ENCODE results near the gene SETD6. TPM values are rescaled to one million over a fixed set of nuclear protein-coding genes. Genes with fewer than 3 reads are reported as not detected.

Gene SETD6
- total and polyA plus RNA-seq, 2 donors (not counting 1 experiment from before 2014, with no cell fraction given), result 7.2 to 7.9 TPM

DNA sequence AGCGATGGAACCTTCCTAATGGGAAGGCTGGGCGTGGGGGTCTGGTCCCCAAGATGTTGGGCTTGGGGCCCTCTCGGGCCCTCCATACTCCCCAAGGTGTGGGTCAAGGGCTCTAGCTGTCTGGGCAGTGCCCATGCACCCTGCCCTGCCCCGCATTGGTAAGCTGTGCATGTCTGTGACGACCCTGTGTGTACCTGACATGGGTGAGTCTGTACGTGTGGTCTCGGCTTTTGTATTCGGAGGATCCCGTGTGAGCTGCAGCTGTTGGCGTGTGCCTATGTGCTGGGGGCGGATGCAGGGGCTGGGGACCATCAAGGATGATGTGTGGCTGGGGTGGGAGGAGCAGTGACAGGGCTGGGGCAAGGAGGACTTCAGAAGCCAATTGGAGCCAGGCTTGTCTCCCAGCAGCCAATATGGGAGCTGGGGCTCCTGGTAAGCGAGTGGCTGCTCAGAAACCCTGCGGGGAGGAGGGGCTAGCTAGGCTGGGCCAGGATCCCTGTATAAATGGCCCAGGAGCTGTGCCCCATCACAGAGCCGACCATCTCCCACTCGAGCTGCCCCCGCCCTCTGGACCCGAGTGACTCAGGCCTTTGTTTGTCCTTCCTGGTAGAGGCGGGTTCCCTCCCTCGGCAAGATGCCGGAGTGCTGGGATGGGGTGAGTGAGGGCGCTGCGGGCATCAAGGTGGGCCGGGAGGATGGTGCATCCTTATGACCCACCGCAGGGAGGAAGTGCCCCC lies 15.5 kb upstream of the SETD6 start, which contains the start of gene NDRG4:
TSS of gene NDRG4 (plus strand) at position 529 of the 737 bp plus-strand sequence. CDS start at position 635, 106 bp downstream.
- H3K27ac ChIP-seq (ENCODE audit: insufficient read depth, low read length), result no peak within 1 kb of the TSS
- H3K4me2 ChIP-seq (ENCODE audit: extremely low read depth, insufficient read depth, low read length), result peak within 1 kb of the TSS; percentile 80
- peak; percentile 80 to 93 for DNase-seq (ENCODE audit: low read depth in 2 of 2)
- peak within 1 kb of the TSS; percentile 21 to 58 (median 44) for H3K4me3 ChIP-seq (replicated peaks in 1 of 4; ENCODE audit: control extremely low read depth in 1 of 4, insufficient read depth in 1 of 4, low read depth in 3 of 4, low read length in 4 of 4)
- peaks cover 8% of the 10 kb centered on the region for H3K4me1 ChIP-seq (ENCODE audit: control insufficient read depth, extremely low read depth, insufficient read depth, low read length)
- peak within 1 kb of the TSS; percentile 30 for H2AFZ ChIP-seq (ENCODE audit: low read length)
- H3K9ac ChIP-seq (ENCODE audit: insufficient read depth, low read length), result peak within 1 kb of the TSS; percentile 16
- H3K79me2 ChIP-seq (ENCODE audit: control insufficient read depth, insufficient read depth, low read length), result no peaks in the 10 kb centered on the region
- no peaks in the 10 kb centered on the region for H4K20me1 ChIP-seq (ENCODE audit: control insufficient read depth, extremely low read depth, insufficient read depth, low read length)
- TF ChIP-seq EZH2 (IDR thresholded peaks at IDR 0.05; ENCODE audit: low read length, missing control alignments) (no peak), CTCF (conservative IDR thresholded peaks at IDR 0.05 in 1 of 2, IDR thresholded peaks at IDR 0.05 in 1 of 2; ENCODE audit: low read depth in 1 of 2, low read length in 2 of 2) (no peak)
- peaks cover 7% of the 10 kb centered on the region for H3K27me3 ChIP-seq (ENCODE audit: control insufficient read depth, insufficient read depth, low read length)
- H3K9me3 ChIP-seq (ENCODE audit: control insufficient read depth, insufficient read depth, low read depth, low read length), result no peaks in the 10 kb centered on the region
- H3K36me3 ChIP-seq (ENCODE audit: control insufficient read depth, insufficient read depth, low read length), result no peaks in the 10 kb centered on the region

DNA sequence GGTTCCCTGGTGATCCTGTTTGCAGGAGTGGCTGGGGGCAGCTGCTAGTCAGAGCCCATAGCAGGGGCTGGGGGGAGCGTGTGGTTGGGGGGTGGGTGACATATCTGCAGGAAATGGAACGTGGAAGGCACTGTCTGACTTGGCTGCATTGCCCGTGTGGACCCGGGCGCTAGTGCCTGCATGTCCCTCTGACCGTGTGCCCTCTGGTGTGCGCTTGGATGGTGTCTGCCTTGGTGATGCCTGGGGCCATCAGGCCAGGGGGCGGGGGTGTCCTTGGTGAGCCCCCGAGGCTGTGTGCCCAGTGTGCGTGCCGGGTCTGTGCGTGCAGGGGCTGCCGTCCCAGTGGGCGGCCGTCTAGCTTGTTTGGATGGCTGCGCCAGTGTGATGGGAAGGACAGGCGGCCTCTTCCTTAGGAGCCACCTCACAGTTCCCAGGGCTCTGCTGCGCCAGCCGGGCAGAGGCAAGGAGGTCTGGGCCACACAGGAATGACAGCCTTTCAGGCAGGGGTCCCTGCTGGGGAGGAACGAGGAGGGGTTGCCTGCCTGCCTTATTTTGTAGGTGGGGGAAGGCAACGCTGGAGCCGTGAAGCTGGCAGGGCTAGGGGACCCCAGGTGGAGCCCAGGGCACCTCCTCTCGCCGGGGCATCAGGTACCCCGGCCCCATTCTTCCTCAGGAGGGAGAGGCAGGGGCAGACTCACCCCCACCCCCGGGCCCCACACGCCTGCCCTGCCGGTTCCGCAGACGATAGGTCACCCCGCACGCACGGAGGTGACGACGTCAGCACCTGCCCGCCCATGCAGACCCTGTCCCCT lies 14.7 kb upstream of the SETD6 start:
- Histone ChIP-seq H3K27ac (ENCODE audit: insufficient read depth, low read length) (no peak overlapping the region), H3K9ac (ENCODE audit: insufficient read depth, low read length) (peak overlapping the region; percentile 16), H3K9me3 (ENCODE audit: control insufficient read depth, insufficient read depth, low read depth, low read length) (no peaks in the 10 kb centered on the region), H3K36me3 (ENCODE audit: control insufficient read depth, insufficient read depth, low read length) (no peaks in the 10 kb centered on the region), H3K4me3 (replicated peaks in 1 of 4; ENCODE audit: control extremely low read depth in 1 of 4, insufficient read depth in 1 of 4, low read depth in 3 of 4, low read length in 4 of 4) (peak overlapping the region; percentile 21 to 58 (median 44)), H4K20me1 (ENCODE audit: control insufficient read depth, extremely low read depth, insufficient read depth, low read length) (no peaks in the 10 kb centered on the region), H3K79me2 (ENCODE audit: control insufficient read depth, insufficient read depth, low read length) (no peaks in the 10 kb centered on the region), H2AFZ (ENCODE audit: low read length) (peak overlapping the region; percentile 11), H3K4me2 (ENCODE audit: extremely low read depth, insufficient read depth, low read length) (peak overlapping the region; percentile 80), H3K27me3 (ENCODE audit: control insufficient read depth, insufficient read depth, low read length) (peaks cover 7% of the 10 kb centered on the region), H3K4me1 (ENCODE audit: control insufficient read depth, extremely low read depth, insufficient read depth, low read length) (peaks cover 2% of the 10 kb centered on the region)
- no peak for DNase-seq (ENCODE audit: low read depth in 2 of 2)
- no peak for TF ChIP-seq EZH2 (IDR thresholded peaks at IDR 0.05; ENCODE audit: low read length, missing control alignments)
- no peak for TF ChIP-seq CTCF (conservative IDR thresholded peaks at IDR 0.05 in 1 of 2, IDR thresholded peaks at IDR 0.05 in 1 of 2; ENCODE audit: low read depth in 1 of 2, low read length in 2 of 2)
